Measurements from ENCODE around the gene PARVG.

DNA sequence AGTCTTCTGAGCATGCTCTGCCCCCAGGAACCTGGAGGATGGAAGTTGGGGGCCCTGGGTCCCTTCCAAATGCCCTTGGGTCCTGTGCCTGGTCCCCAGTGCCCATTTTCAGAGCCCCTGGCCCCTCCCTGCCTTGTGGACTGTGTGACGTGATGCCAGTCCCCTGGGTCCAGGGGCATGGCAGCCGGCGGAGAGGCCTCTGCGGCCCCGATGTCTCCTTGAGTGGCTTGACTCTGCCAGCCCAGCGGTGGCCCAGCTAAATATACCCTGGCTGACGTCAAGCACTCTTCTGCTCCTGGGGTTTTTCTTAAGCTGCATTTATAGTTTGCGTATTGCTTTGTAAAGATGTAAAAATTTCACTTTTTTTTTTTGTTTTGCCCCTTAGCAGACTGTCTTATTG lies 35.2 kb upstream of the PARVG start:
- TF ChIP-seq LEF1 (IDR thresholded peaks at IDR 0.05; ENCODE audit: borderline replicate concordance) = no peak
- TF ChIP-seq BHLHE40 (IDR thresholded peaks at IDR 0.05; ENCODE audit: borderline replicate concordance) = no peak
- TF ChIP-seq FOXK2 (IDR thresholded peaks at IDR 0.05) = no peak
- TF ChIP-seq SP1 (IDR thresholded peaks at IDR 0.05) = no peak
- no peak for TF ChIP-seq ARNT (IDR thresholded peaks at IDR 0.05)
- TF ChIP-seq FOXM1 (IDR thresholded peaks at IDR 0.05; ENCODE audit: borderline replicate concordance) = no peak
- no peak for TF ChIP-seq ELF4 (IDR thresholded peaks at IDR 0.05)

Measured in HEK293T (cell line).